Ishikawa (cell line): ENCODE data around the gene LRRC63.

Experiments
- CEBPB ChIP-seq: IDR thresholded peaks from 2 replicates; pipeline ENCODE4 v1.6.1; 2012
- CREB1 ChIP-seq: IDR thresholded peaks from 2 replicates; pipeline ENCODE4 v1.6.1; 2012; ENCODE audit warnings: low read depth
- EGR1 ChIP-seq: IDR thresholded peaks from 2 replicates; pipeline ENCODE4 v1.6.1; 2012
- EP300 ChIP-seq: IDR thresholded peaks from 2 replicates; pipeline ENCODE4 v1.6.1; 2012; ENCODE audit warnings: borderline replicate concordance
- FOXM1 ChIP-seq: IDR thresholded peaks from 2 replicates; pipeline ENCODE4 v1.6.1; 2012; ENCODE audit warnings: low read depth, borderline replicate concordance
- MAX ChIP-seq: IDR thresholded peaks from 2 replicates; pipeline ENCODE4 v1.6.1; 2012
- NFIC ChIP-seq: IDR thresholded peaks from 2 replicates; pipeline ENCODE4 v1.6.1; 2012
- RAD21 ChIP-seq: IDR thresholded peaks from 2 replicates; pipeline ENCODE4 v1.6.1; 2012; ENCODE audit warnings: low read depth
- REST ChIP-seq: IDR thresholded peaks from 2 replicates; pipeline ENCODE4 v1.6.1; 2012; ENCODE audit warnings: low read depth, mild to moderate bottlenecking
- TAF1 ChIP-seq: IDR thresholded peaks from 2 replicates; pipeline ENCODE4 v1.6.1; 2012; ENCODE audit warnings: low read depth, mild to moderate bottlenecking
- TCF12 ChIP-seq: IDR thresholded peaks from 2 replicates; pipeline ENCODE4 v1.6.1; 2012; ENCODE audit warnings: low read depth
- TEAD4 ChIP-seq: IDR thresholded peaks from 2 replicates; pipeline ENCODE4 v1.6.1; 2012
- USF1 ChIP-seq: IDR thresholded peaks from 2 replicates; pipeline ENCODE4 v1.6.1; 2012
- YY1 ChIP-seq: IDR thresholded peaks from 2 replicates; pipeline ENCODE4 v1.6.1; 2012; ENCODE audit warnings: low read depth
- ZBTB7A ChIP-seq: IDR thresholded peaks from 2 replicates; pipeline ENCODE4 v1.6.1; 2012; ENCODE audit warnings: low read depth

LRRC63 gene

DNA sequence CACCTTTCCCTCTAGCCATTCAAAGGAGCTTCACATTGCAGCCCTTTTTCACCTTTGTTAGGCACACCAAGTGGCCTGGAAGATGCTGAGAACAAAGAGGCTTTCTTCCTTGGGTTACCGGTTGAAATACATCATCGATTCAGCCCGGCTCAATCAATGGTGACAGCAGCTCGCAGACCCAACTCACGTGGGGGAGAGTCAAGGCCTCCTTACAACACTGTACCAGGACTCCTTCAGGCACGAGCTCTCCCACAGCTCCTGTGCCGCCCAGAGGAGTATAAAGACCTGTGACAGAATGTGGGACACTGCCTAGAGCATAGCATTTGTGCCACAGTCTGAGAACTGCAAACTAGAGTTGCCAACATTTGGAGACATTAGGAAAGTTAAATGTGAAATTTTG lies 3.9 kb upstream of the LRRC63 start:
- TF ChIP-seq TEAD4: no peak
- no peak for TF ChIP-seq NFIC
- TF ChIP-seq TAF1: no peak
- TF ChIP-seq REST: no peak
- no peak for TF ChIP-seq FOXM1
- TF ChIP-seq CEBPB: no peak
- TF ChIP-seq EP300: no peak
- TF ChIP-seq TCF12: no peak
- TF ChIP-seq USF1: no peak
- TF ChIP-seq EGR1: no peak
- no peak for TF ChIP-seq MAX
- no peak for TF ChIP-seq ZBTB7A
- TF ChIP-seq YY1: no peak
- no peak for TF ChIP-seq CREB1
- no peak for TF ChIP-seq RAD21

GRCh38 chr13:46210362-46211083 lies 1.2 kb upstream of the LRRC63 start:
- no peak for TF ChIP-seq REST
- TF ChIP-seq YY1: no peak
- no peak for TF ChIP-seq MAX
- no peak for TF ChIP-seq EP300

- TF ChIP-seq CREB1: no peak
- no peak for TF ChIP-seq RAD21
- TF ChIP-seq TAF1: no peak
- no peak for TF ChIP-seq USF1
- TF ChIP-seq YY1: no peak
- TF ChIP-seq CEBPB: no peak
- no peak for TF ChIP-seq NFIC
- no peak for TF ChIP-seq REST
- TF ChIP-seq EP300: no peak
- no peak for TF ChIP-seq MAX
- TF ChIP-seq EGR1: no peak
- no peak for TF ChIP-seq ZBTB7A
- TF ChIP-seq TCF12: no peak
- TF ChIP-seq TEAD4: no peak
- TF ChIP-seq FOXM1: no peak
These were observed 629 bp upstream of the LRRC63 start for GRCh38 chr13:46211116-46211482.

- TF ChIP-seq NFIC: no peak
- TF ChIP-seq MAX: no peak
- TF ChIP-seq FOXM1: no peak
- TF ChIP-seq RAD21: no peak
- TF ChIP-seq TCF12: no peak
- TF ChIP-seq YY1: no peak
- no peak for TF ChIP-seq EGR1
- no peak for TF ChIP-seq EP300
- no peak for TF ChIP-seq USF1
- no peak for TF ChIP-seq CEBPB
- no peak for TF ChIP-seq CREB1
- no peak for TF ChIP-seq ZBTB7A
- no peak for TF ChIP-seq TAF1
These were observed 1.5 kb downstream of the LRRC63 start for GRCh38 chr13:46213242-46213641.
